WTC11 (cell line): Measurements from ENCODE around the gene MYLK3.

Experiments
- CREB1 ChIP-seq: sonication (generic); formaldehyde crosslinking; IDR thresholded peaks from 2 replicates; pipeline ENCODE4 v1.8.0; 2023; ENCODE audit warnings: mild to moderate bottlenecking, missing genetic modification reagents
- ETV6 ChIP-seq: sonication (generic); formaldehyde crosslinking; IDR thresholded peaks from 2 replicates; pipeline ENCODE4 v1.8.1; 2022; ENCODE audit warnings: mild to moderate bottlenecking, missing genetic modification reagents
- JUN ChIP-seq: sonication (generic); formaldehyde crosslinking; IDR thresholded peaks from 2 replicates; pipeline ENCODE4 v1.8.0; 2023; ENCODE audit warnings: mild to moderate bottlenecking, missing genetic modification reagents
- NFYB ChIP-seq: sonication (generic); formaldehyde crosslinking; conservative IDR thresholded peaks from 2 replicates; pipeline ENCODE4 v1.8.0; 2022; ENCODE audit warnings: low read depth, missing genetic modification reagents
- NR2C2 ChIP-seq: sonication (generic); formaldehyde crosslinking; IDR thresholded peaks from 2 replicates; pipeline ENCODE4 v1.8.0; 2022; ENCODE audit warnings: mild to moderate bottlenecking, missing genetic modification reagents
- PRDM15 ChIP-seq: sonication (generic); formaldehyde crosslinking; IDR thresholded peaks from 2 replicates; pipeline ENCODE4 v1.8.0; 2022; ENCODE audit warnings: missing genetic modification reagents
- RELA ChIP-seq: sonication (generic); formaldehyde crosslinking; IDR thresholded peaks from 2 replicates; pipeline ENCODE4 v1.8.1; 2022; ENCODE audit warnings: missing genetic modification reagents, mild to moderate bottlenecking, borderline replicate concordance
- SMAD3 ChIP-seq: sonication (generic); formaldehyde crosslinking; IDR thresholded peaks from 2 replicates; pipeline ENCODE4 v1.8.0; 2022; ENCODE audit warnings: missing genetic modification reagents, mild to moderate bottlenecking, borderline replicate concordance
- SP1 ChIP-seq: sonication (generic); formaldehyde crosslinking; conservative IDR thresholded peaks from 2 replicates; pipeline ENCODE4 v1.8.1; 2022; ENCODE audit warnings: missing genetic modification reagents
- ZNF281 ChIP-seq: sonication (generic); formaldehyde crosslinking; IDR thresholded peaks from 2 replicates; pipeline ENCODE4 v1.8.0; 2023; ENCODE audit warnings: mild to moderate bottlenecking, missing genetic modification reagents
- TF ChIP-seq, protein P1 (sequence below): fragments of 200-600 bp; IDR thresholded peaks from 2 replicates; pipeline ENCODE4 v1.8.0; 2022; ENCODE audit warnings: antibody characterized with exemption
- TF ChIP-seq, protein P2 (sequence below): sonication (generic); formaldehyde crosslinking; IDR thresholded peaks from 2 replicates; pipeline ENCODE4 v1.8.1; 2023; ENCODE audit warnings: mild to moderate bottlenecking, missing genetic modification reagents, moderate library complexity
- TF ChIP-seq, protein P3 (sequence below): sonication (generic); formaldehyde crosslinking; IDR thresholded peaks from 2 replicates; pipeline ENCODE4 v1.8.1; 2023; ENCODE audit warnings: mild to moderate bottlenecking, missing genetic modification reagents

- TF ChIP-seq, protein P1, sequence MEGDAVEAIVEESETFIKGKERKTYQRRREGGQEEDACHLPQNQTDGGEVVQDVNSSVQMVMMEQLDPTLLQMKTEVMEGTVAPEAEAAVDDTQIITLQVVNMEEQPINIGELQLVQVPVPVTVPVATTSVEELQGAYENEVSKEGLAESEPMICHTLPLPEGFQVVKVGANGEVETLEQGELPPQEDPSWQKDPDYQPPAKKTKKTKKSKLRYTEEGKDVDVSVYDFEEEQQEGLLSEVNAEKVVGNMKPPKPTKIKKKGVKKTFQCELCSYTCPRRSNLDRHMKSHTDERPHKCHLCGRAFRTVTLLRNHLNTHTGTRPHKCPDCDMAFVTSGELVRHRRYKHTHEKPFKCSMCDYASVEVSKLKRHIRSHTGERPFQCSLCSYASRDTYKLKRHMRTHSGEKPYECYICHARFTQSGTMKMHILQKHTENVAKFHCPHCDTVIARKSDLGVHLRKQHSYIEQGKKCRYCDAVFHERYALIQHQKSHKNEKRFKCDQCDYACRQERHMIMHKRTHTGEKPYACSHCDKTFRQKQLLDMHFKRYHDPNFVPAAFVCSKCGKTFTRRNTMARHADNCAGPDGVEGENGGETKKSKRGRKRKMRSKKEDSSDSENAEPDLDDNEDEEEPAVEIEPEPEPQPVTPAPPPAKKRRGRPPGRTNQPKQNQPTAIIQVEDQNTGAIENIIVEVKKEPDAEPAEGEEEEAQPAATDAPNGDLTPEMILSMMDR, result no peak
- TF ChIP-seq NR2C2 (CRISPR knock-in tag) (no peak), PRDM15 (CRISPR knock-in tag) (no peak), SP1 (no peak), ETV6 (CRISPR knock-in tag) (no peak), JUN (CRISPR knock-in tag) (no peak), NFYB (no peak), SMAD3 (CRISPR knock-in tag) (no peak), RELA (CRISPR knock-in tag) (no peak), ZNF281 (CRISPR knock-in tag) (no peak), CREB1 (CRISPR knock-in tag) (no peak)
- TF ChIP-seq, protein P2, sequence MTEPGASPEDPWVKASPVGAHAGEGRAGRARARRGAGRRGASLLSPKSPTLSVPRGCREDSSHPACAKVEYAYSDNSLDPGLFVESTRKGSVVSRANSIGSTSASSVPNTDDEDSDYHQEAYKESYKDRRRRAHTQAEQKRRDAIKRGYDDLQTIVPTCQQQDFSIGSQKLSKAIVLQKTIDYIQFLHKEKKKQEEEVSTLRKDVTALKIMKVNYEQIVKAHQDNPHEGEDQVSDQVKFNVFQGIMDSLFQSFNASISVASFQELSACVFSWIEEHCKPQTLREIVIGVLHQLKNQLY, result no peak
- TF ChIP-seq, protein P3, sequence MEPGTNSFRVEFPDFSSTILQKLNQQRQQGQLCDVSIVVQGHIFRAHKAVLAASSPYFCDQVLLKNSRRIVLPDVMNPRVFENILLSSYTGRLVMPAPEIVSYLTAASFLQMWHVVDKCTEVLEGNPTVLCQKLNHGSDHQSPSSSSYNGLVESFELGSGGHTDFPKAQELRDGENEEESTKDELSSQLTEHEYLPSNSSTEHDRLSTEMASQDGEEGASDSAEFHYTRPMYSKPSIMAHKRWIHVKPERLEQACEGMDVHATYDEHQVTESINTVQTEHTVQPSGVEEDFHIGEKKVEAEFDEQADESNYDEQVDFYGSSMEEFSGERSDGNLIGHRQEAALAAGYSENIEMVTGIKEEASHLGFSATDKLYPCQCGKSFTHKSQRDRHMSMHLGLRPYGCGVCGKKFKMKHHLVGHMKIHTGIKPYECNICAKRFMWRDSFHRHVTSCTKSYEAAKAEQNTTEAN, result no peak
These were observed at the start of gene MYLK3 for GRCh38 chr16:46747777-46748651.
